ENCODE measurements around the gene SART3. TPM values are rescaled to one million over a fixed set of nuclear protein-coding genes. Genes with fewer than 3 reads are reported as not detected.

SART3 gene
- total RNA-seq, 3 donors from 2014 or later = 49.8 to 62.9 (median 60.2) TPM

DNA sequence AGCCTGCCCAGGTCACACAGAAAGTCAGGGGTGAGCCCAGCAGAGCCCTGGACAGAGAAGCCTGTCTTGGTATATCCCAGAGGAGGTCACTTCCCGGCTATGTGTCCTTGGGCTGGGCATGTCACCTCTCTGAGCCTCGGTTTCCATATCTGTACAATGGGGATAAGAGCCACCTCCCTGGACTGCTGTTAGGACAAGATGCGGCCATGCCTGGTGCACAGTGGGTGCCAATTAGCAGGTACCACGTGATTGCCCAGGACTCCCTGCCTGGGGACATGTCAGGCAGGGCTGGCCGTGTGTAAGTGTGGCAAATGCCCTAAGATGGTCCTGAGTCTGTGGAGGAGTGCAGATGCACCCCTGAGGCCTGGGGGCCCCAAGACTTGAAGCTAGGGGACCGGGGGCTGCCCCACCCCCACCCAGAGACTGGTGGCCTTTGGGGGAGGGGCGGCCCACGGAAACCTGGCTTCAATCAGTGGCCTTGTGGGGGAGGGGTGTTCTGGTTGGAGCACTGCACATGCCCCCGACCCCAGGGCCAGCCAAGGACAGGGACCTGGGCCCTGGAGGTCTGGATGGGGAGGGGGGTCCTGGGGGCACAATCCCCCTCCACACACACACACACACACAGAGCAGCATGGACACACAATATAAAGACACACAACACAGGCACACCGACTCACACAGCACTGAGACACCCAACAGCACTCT is 36.0 kb upstream of the SART3 start:
- Histone ChIP-seq H3K27ac (peak overlapping the region; percentile 6 to 83), H3K27me3 (no peaks in the 10 kb centered on the region), H3K4me3 (peak overlapping the region; percentile 44 to 65 (median 49)), H3K4me1 (no peaks in the 10 kb centered on the region), H3K36me3 (no peaks in the 10 kb centered on the region), H3K9me3 (no peaks in the 10 kb centered on the region)
- no peak for DNase-seq (ENCODE audit: low spot score in 2 of 2)
- intact Hi-C loops (cut with DNase I; ENCODE audit: low total_unique reads) = no loop called here
- no peak for TF ChIP-seq POLR2A (IDR thresholded peaks at IDR 0.05)

DNA sequence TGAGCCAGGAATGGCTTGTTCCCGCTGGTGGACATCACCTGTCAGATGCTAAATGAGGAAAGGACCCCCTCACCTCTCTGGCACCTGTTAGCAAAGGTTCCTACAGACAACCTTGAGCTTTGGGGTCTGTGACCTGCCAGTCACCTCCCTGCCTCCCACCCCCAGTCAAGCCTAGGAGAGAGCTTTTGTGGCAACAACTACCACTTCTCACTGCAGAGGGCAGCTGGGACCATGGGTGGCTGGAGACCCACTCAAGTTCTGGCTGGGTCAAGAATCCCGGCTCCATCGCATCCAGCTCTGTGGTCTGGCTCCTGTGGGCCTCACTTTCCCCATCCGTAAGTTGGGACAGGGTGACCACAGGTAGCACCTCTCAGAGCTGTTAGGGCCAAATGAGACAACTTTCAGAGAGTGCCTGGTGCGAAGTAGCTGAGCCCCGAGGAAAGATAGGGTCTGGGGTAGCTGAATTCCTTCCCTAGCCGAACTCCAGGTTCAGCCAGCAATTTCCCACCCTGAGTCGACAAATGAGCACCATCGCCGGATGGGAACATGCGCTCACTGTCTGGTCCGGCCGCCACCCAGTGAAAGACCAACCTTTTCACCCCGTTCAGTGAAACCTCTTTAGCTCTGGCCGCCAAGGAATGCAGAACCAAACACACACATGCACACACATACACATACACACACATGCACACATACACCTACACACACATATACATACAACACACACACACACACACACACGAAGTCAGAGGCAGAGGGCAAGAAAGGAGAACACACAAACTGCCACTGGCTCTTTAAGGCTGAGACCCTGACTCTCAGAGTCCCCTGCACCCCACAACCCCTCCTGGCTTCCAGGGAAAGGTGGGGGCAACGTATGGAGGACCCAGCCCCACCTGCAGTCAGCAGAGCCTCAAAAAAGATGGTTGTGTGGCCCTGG is 35.0 kb upstream of the SART3 start:
- no peak for DNase-seq (ENCODE audit: low spot score in 2 of 2)
- Histone ChIP-seq H3K27me3 (no peaks in the 10 kb centered on the region), H3K9me3 (no peaks in the 10 kb centered on the region), H3K4me1 (no peaks in the 10 kb centered on the region), H3K36me3 (no peaks in the 10 kb centered on the region), H3K27ac (peak overlapping the region in 1 of 2 donors; percentile 83), H3K4me3 (peak overlapping the region; percentile 44 to 65 (median 49))
- TF ChIP-seq POLR2AphosphoS5 (IDR thresholded peaks at IDR 0.05) = no peak
- intact Hi-C loops (cut with DNase I; ENCODE audit: low total_unique reads) = no loop called here

DNA sequence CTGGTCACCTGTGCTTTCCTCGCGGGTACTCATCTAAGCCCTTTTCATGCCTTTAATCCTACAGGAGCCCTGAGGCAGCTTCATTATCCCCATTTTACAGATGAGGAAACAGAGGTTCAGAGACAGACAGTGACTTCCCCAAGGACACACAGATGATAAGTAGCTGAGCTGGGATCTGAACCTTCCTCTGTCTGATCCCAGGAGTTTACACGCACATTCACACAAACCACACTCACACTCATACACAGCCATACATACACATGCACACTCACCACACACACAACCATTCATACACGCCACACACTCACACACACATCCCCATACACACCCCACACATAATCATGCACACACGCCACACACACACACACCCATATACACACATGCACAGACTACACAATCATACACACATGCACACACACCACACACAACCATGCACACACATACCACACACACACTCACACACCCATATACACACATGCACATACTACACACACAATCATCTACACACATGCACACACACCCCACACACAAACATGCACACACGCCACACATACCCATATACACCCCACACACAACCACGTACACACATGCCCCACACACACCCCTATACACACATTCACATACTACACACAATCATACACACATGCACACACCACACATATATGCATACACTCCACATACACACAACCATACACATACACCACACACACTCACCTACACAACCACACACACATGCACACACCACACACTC is 34.2 kb upstream of the SART3 start:
- intact Hi-C loops (cut with DNase I; ENCODE audit: low total_unique reads) = no loop called here
- peak overlapping the region in 2 of 3 donors; percentile 44 to 65 for H3K4me3 ChIP-seq
- TF ChIP-seq, protein P1, sequence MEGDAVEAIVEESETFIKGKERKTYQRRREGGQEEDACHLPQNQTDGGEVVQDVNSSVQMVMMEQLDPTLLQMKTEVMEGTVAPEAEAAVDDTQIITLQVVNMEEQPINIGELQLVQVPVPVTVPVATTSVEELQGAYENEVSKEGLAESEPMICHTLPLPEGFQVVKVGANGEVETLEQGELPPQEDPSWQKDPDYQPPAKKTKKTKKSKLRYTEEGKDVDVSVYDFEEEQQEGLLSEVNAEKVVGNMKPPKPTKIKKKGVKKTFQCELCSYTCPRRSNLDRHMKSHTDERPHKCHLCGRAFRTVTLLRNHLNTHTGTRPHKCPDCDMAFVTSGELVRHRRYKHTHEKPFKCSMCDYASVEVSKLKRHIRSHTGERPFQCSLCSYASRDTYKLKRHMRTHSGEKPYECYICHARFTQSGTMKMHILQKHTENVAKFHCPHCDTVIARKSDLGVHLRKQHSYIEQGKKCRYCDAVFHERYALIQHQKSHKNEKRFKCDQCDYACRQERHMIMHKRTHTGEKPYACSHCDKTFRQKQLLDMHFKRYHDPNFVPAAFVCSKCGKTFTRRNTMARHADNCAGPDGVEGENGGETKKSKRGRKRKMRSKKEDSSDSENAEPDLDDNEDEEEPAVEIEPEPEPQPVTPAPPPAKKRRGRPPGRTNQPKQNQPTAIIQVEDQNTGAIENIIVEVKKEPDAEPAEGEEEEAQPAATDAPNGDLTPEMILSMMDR (IDR thresholded peaks at IDR 0.05) = no peak
- TF ChIP-seq POLR2AphosphoS5 (IDR thresholded peaks at IDR 0.05) (no peak), POLR2A (IDR thresholded peaks at IDR 0.05) (no peak)
- no peaks in the 10 kb centered on the region for H3K27me3 ChIP-seq
- H3K4me1 ChIP-seq = no peaks in the 10 kb centered on the region
- DNase-seq (ENCODE audit: low spot score in 2 of 2) = no peak
- H3K27ac ChIP-seq = peak overlapping the region in 1 of 2 donors; percentile 83
- no peaks in the 10 kb centered on the region for H3K36me3 ChIP-seq
- no peaks in the 10 kb centered on the region for H3K9me3 ChIP-seq

DNA sequence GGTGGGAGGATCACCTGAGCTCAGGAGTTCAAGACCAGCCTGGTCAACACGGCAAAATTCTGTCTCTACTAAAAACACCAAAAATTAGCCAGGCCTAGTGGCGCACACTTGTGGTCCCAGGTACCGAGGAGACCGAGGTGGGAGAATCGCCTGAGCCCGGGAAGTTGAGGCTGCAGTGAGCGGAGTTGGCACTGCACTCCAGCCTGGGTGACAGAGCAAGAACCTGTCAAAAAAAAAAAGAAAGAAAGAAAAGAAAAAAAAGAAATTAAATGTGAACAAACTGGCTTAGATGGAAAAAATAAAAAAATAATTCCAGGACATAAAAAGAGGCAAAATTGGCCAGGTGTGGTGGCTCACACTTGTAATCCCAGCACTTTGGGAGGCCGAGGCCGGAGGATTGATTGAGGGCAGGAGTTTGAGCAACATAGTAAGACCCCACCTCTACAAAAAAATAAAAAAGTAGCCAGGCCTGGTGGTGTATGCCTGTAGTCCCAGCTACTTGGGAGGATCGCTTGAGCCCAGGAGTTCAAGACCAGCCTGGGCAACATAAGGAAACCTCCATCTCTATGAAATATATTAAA is 33.4 kb upstream of the SART3 start:
- H3K27ac ChIP-seq = peak overlapping the region in 1 of 2 donors; percentile 59
- no peak for DNase-seq (ENCODE audit: low spot score in 2 of 2)
- H3K9me3 ChIP-seq = no peaks in the 10 kb centered on the region
- no peaks in the 10 kb centered on the region for H3K27me3 ChIP-seq
- no peaks in the 10 kb centered on the region for H3K36me3 ChIP-seq
- H3K4me1 ChIP-seq = no peaks in the 10 kb centered on the region
- intact Hi-C loops (cut with DNase I; ENCODE audit: low total_unique reads) = no loop called here
- H3K4me3 ChIP-seq = no peak overlapping the region
- no peak for TF ChIP-seq POLR2AphosphoS5 (IDR thresholded peaks at IDR 0.05)
- TF ChIP-seq, protein P1 (IDR thresholded peaks at IDR 0.05) = no peak
- no peak for TF ChIP-seq POLR2A (IDR thresholded peaks at IDR 0.05)

DNA sequence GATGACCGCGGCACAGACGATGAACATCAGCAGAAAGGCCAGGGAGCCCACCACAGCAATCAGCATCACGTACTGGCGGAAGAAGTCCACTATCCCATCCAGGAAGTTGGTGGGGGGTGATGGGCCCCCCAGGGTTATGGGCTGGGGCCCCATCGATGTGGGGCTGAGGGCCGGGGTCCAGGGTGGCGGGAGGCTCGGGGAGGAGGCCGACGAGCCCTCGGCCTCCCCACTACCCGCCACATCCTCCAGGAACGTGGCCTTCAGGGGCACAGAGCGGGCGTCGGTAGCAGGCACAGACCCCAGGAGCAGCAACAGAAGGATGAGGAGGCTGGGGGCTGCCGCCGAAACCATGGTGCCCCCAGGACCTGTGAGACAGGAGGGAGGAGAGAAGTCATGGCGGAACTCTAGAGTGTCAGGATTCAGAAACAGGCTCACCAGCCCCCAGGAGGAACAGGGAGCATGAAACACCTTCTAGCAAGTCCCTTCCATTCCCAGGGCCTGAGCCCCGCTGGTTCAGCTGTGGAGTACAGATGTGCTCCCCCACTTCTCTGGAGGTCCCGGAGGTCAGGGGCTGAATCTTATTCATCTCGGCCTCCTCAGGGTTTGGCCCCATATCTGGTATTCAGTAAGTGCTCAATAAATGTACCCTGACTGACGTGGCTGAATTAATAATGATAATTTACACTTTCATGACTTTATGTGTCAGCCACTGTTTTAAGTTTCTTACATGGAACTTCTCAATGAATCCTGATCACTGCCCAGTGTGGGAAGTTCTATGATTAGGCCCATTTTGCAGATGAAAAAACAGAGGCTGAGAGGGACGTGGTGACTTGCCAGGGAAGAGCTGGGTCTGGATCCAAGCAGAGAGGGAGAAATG is 31.3 kb upstream of the SART3 start:
- intact Hi-C loops (cut with DNase I; ENCODE audit: low total_unique reads) = no loop called here
- Histone ChIP-seq H3K4me1 (no peaks in the 10 kb centered on the region), H3K36me3 (no peaks in the 10 kb centered on the region), H3K27me3 (no peaks in the 10 kb centered on the region), H3K27ac (no peak overlapping the region), H3K9me3 (no peaks in the 10 kb centered on the region), H3K4me3 (no peak overlapping the region)
- no peak for DNase-seq (ENCODE audit: low spot score in 2 of 2)
- TF ChIP-seq, protein P1 (IDR thresholded peaks at IDR 0.05) = no peak
- TF ChIP-seq POLR2A (IDR thresholded peaks at IDR 0.05) (no peak), POLR2AphosphoS5 (IDR thresholded peaks at IDR 0.05) (no peak)
